ENCODE data around the gene CTNNBL1.

DNA sequence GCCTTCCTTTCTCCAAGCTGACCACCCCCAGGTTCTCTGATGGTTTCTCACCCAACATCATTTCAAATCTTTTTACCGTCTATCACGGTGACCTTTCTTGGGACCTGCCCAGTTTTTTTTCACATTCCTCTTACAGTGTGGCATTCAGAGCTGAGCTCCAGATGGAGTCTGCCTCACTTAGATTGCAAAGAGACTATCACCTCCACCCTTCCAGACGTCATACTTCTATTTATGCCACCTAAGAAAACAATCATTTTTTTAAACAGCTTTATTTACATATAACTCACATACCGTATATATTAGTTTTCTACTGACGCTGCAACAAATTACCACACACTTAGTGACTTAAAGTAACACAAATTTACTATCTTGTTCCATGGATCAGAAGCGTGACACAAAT is 32.3 kb upstream of the CTNNBL1 start:
- TF ChIP-seq, protein P1, sequence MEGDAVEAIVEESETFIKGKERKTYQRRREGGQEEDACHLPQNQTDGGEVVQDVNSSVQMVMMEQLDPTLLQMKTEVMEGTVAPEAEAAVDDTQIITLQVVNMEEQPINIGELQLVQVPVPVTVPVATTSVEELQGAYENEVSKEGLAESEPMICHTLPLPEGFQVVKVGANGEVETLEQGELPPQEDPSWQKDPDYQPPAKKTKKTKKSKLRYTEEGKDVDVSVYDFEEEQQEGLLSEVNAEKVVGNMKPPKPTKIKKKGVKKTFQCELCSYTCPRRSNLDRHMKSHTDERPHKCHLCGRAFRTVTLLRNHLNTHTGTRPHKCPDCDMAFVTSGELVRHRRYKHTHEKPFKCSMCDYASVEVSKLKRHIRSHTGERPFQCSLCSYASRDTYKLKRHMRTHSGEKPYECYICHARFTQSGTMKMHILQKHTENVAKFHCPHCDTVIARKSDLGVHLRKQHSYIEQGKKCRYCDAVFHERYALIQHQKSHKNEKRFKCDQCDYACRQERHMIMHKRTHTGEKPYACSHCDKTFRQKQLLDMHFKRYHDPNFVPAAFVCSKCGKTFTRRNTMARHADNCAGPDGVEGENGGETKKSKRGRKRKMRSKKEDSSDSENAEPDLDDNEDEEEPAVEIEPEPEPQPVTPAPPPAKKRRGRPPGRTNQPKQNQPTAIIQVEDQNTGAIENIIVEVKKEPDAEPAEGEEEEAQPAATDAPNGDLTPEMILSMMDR (IDR thresholded peaks at IDR 0.05), result no peak
- no peak for TF ChIP-seq RELA (CRISPR knock-in tag; IDR thresholded peaks at IDR 0.05; ENCODE audit: borderline replicate concordance)
- TF ChIP-seq, protein P2, sequence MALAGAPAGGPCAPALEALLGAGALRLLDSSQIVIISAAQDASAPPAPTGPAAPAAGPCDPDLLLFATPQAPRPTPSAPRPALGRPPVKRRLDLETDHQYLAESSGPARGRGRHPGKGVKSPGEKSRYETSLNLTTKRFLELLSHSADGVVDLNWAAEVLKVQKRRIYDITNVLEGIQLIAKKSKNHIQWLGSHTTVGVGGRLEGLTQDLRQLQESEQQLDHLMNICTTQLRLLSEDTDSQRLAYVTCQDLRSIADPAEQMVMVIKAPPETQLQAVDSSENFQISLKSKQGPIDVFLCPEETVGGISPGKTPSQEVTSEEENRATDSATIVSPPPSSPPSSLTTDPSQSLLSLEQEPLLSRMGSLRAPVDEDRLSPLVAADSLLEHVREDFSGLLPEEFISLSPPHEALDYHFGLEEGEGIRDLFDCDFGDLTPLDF (CRISPR knock-in tag; IDR thresholded peaks at IDR 0.05), result no peak
- no peak for TF ChIP-seq JUN (CRISPR knock-in tag; IDR thresholded peaks at IDR 0.05)
- TF ChIP-seq, protein P3, sequence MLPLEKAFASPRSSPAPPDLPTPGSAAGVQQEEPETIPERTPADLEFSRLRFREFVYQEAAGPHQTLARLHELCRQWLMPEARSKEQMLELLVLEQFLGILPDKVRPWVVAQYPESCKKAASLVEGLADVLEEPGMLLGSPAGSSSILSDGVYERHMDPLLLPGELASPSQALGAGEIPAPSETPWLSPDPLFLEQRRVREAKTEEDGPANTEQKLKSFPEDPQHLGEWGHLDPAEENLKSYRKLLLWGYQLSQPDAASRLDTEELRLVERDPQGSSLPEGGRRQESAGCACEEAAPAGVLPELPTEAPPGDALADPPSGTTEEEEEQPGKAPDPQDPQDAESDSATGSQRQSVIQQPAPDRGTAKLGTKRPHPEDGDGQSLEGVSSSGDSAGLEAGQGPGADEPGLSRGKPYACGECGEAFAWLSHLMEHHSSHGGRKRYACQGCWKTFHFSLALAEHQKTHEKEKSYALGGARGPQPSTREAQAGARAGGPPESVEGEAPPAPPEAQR (CRISPR knock-in tag; IDR thresholded peaks at IDR 0.05), result no peak
- no peak for TF ChIP-seq CREB1 (CRISPR knock-in tag; IDR thresholded peaks at IDR 0.05)
- TF ChIP-seq ATF3 (CRISPR knock-in tag; conservative IDR thresholded peaks at IDR 0.05), result no peak
- no peak for TF ChIP-seq CREM (CRISPR knock-in tag; IDR thresholded peaks at IDR 0.05)
- TF ChIP-seq, protein P4, sequence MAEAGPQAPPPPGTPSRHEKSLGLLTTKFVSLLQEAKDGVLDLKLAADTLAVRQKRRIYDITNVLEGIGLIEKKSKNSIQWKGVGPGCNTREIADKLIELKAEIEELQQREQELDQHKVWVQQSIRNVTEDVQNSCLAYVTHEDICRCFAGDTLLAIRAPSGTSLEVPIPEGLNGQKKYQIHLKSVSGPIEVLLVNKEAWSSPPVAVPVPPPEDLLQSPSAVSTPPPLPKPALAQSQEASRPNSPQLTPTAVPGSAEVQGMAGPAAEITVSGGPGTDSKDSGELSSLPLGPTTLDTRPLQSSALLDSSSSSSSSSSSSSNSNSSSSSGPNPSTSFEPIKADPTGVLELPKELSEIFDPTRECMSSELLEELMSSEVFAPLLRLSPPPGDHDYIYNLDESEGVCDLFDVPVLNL (CRISPR knock-in tag; IDR thresholded peaks at IDR 0.05; ENCODE audit: borderline replicate concordance, low read depth), result no peak
- no peak for TF ChIP-seq ZNF317 (CRISPR knock-in tag; IDR thresholded peaks at IDR 0.05; ENCODE audit: borderline replicate concordance, low read depth)
- TF ChIP-seq, protein P5, sequence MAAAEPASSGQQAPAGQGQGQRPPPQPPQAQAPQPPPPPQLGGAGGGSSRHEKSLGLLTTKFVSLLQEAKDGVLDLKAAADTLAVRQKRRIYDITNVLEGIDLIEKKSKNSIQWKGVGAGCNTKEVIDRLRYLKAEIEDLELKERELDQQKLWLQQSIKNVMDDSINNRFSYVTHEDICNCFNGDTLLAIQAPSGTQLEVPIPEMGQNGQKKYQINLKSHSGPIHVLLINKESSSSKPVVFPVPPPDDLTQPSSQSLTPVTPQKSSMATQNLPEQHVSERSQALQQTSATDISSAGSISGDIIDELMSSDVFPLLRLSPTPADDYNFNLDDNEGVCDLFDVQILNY (CRISPR knock-in tag; IDR thresholded peaks at IDR 0.05), result no peak
- TF ChIP-seq, protein P6, sequence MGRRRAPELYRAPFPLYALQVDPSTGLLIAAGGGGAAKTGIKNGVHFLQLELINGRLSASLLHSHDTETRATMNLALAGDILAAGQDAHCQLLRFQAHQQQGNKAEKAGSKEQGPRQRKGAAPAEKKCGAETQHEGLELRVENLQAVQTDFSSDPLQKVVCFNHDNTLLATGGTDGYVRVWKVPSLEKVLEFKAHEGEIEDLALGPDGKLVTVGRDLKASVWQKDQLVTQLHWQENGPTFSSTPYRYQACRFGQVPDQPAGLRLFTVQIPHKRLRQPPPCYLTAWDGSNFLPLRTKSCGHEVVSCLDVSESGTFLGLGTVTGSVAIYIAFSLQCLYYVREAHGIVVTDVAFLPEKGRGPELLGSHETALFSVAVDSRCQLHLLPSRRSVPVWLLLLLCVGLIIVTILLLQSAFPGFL (CRISPR knock-in tag; IDR thresholded peaks at IDR 0.05; ENCODE audit: borderline replicate concordance), result no peak
- TF ChIP-seq, protein P7, sequence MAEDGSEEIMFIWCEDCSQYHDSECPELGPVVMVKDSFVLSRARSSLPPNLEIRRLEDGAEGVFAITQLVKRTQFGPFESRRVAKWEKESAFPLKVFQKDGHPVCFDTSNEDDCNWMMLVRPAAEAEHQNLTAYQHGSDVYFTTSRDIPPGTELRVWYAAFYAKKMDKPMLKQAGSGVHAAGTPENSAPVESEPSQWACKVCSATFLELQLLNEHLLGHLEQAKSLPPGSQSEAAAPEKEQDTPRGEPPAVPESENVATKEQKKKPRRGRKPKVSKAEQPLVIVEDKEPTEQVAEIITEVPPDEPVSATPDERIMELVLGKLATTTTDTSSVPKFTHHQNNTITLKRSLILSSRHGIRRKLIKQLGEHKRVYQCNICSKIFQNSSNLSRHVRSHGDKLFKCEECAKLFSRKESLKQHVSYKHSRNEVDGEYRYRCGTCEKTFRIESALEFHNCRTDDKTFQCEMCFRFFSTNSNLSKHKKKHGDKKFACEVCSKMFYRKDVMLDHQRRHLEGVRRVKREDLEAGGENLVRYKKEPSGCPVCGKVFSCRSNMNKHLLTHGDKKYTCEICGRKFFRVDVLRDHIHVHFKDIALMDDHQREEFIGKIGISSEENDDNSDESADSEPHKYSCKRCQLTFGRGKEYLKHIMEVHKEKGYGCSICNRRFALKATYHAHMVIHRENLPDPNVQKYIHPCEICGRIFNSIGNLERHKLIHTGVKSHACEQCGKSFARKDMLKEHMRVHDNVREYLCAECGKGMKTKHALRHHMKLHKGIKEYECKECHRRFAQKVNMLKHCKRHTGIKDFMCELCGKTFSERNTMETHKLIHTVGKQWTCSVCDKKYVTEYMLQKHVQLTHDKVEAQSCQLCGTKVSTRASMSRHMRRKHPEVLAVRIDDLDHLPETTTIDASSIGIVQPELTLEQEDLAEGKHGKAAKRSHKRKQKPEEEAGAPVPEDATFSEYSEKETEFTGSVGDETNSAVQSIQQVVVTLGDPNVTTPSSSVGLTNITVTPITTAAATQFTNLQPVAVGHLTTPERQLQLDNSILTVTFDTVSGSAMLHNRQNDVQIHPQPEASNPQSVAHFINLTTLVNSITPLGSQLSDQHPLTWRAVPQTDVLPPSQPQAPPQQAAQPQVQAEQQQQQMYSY (CRISPR knock-in tag; IDR thresholded peaks at IDR 0.05), result no peak
- no peak for TF ChIP-seq CBFB (CRISPR knock-in tag; IDR thresholded peaks at IDR 0.05; ENCODE audit: low read depth)
